Stimulated activated CD4-positive, alpha-beta T cell treated with anti-CD3 and anti-CD28 coated beads, Interleukin-4, amount 100 ng/mL, for 48 hours (primary cell): ENCODE measurements around the gene DCTN3.
"Not testable (repeated sequence)": the region's sequence is repeated elsewhere in the genome, so short reads cannot be mapped to it uniquely, and the experiment has no call there.

Source experiments
- DNase-seq, 2 donors: peaks; one replicate each; pipeline ENCODE4 v3.0.0-alpha.2; 2020; ENCODE audit warnings: low read depth in 2 of 2

Gene DCTN3

DNA sequence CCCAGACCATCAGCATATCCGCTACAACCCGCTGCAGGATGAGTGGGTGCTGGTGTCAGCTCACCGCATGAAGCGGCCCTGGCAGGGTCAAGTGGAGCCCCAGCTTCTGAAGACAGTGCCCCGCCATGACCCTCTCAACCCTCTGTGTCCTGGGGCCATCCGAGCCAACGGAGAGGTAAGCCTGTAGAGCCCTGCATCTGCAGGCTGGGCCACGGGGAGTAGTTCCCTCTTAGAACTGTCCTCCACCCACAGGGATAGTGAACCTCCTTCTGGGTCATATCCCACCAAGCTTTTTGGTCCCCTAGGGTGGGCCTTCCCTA is 26.7 kb upstream of the DCTN3 start:
- DNase-seq: no peak

DNA sequence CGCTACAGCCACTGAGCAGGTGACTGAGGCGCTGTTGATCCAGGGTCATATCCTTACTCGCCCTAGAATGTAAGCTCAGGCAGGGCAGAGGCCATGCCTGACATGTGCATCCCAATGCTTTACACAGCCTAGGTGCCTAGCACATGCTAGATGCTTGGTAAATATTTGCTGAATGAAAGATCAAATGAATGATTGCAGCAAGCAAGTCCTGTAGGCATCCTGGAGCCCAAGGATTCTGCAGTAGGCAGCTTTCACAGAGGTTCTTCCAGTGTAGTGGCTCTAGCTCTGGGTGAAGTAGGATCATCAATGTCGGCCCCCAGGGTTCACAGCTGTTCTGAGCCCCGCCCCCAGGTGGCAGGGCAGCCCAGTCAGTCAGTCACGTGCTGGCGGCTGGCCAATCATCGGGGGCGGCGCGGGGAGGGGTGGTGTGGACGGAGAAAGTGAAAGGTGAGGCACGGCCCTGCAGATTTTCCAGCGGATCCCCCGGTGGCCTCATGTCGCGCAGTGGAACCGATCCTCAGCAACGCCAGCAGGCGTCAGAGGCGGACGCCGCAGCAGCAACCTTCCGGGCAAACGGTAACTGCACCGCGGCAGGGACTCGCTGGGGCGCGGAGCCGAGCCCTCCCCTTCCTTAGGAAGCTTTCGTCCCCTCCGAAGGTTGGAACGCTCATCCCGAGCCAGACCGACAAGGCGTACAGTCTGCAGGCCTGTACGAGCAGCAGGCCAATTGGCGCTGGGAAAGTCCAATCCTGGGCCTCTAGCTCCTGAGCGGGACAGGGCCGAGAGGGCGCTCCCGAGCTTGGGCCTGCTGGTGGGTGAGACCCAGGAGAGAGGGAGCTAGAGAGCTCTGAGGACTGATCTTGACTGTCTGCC is 26.2 kb upstream of the DCTN3 start, which contains the start of gene GALT:
TSS of gene GALT (plus strand) at position 465 of the 873 bp plus-strand sequence. CDS start at position 495, 30 bp downstream.
- peak; percentile 98 to 99 for DNase-seq

DNA sequence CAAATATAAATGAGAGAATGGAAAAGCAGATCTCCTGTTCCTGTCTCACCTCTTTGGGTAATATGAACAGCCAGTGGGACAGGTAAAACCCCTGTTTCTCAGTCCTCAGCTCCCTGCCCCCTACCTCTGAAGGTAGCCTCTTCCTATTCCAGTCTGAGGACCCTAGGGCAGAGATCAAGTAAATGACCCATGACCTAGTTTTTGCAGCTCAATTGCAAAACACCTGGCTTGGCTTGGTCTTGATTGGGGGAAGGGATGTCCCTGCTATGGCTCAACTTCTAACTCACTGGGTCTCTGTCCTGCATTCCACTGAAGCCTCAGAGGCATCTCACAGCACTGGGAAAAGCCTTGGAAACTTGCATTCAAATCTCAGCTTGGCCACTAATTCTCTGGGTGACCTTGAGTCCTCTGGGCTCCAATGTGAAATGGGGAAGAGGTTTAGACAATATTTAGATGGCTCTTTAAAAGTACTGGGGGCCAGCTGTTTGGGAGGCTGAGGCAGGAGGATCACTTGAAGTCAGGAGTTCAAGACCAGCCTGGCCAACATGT is 24.5 kb upstream of the DCTN3 start:
- no peak for DNase-seq

DNA sequence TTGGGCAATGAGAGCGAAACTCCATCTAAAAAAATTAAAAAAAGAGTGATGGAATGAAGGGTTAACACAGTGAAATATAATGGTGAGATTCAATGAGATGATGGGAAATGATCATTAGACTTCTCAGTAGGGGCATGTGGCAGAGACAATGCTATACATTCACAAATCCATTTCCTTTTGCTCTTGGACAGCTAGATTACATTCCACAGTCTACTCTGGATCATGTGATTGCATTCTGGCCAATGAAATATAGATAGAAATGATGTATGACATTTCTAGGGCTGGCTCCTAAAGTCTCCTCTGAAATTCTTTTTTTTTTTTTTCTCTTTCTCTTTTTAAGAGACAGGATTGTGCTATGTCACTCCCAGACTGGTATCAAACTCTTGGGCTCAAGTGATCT is 22.4 kb upstream of the DCTN3 start:
- no peak for DNase-seq

DNA sequence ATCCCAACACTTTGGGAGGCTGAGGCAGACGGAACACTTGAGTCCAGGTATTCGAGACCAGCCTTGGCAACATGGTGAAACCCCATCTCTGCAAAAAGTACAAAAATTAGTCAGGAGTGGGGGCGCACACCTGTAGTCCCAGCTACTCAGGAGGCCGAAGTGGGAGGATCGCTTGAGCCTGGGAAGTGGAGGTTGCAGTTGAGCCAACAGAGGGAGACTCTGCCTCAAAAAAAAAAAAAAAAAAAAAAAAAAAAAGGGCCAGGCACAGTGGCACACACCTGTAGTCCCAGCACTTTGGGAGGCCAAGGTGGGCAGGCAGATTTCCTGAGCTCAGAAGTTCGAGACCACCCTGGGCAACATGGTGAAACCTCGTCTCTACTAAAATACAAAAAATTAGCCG is 19.0 kb upstream of the DCTN3 start:
- DNase-seq: not testable (repeated sequence)

DNA sequence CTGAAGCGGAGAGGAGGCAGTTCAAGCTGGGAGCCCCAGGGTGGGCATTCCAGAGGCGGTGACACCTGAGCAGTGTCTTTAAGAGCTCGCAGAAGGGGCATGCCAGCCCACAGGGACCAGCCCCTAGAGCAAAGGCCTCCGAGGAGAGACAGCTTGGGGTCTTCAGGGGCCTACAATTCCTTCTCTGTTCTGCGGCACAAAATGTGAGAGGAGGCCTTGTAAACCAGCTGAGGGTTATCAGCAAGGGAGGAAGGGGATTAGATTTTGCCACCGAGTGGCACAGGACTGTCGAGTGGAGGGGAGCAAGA is 17.8 kb upstream of the DCTN3 start:
- no peak for DNase-seq

DNA sequence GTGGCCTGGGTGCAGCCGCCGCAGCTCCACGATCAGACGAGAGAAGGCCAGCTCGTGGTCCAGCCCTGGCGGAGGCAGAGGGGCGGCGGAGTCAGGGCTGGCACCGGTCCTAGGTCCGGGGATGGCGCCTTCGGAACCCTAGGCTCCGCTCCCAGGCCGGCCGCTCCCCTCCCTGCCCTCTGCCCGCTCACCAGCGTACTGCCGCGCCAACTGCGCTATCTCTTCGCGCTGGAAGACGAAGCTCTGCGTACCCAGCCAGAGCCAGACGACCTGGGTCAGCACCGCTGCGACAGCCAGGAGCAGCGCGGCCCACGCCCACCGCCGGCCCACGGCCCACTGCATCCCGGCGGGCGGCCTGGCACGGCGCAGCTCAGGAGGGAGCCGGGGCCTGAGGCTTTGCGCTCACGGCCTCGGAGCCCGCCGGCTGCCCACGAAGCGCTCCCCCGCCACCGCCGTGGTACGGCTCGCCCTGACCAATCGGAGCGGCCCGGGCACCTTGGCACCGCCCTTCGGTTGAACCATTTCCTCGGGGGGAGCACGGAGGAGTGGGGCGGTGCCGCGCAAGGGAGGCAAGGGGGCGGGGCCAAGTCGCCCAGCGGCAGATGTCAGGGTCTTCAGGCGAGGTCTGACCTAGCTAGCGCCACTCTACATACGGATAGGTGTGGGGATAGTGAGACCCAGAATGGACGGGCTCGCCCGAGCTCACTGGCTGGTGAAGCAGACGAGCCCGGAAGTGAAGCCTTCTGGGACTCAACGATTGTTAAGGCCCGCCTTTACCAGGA is 17.3 kb upstream of the DCTN3 start, which contains the start of gene SIGMAR1:
TSS of gene SIGMAR1 (minus strand) at position 432 of the 782 bp plus-strand sequence. CDS start at position 342, 90 bp downstream.
- DNase-seq: peak; percentile 90 to 91

DNA sequence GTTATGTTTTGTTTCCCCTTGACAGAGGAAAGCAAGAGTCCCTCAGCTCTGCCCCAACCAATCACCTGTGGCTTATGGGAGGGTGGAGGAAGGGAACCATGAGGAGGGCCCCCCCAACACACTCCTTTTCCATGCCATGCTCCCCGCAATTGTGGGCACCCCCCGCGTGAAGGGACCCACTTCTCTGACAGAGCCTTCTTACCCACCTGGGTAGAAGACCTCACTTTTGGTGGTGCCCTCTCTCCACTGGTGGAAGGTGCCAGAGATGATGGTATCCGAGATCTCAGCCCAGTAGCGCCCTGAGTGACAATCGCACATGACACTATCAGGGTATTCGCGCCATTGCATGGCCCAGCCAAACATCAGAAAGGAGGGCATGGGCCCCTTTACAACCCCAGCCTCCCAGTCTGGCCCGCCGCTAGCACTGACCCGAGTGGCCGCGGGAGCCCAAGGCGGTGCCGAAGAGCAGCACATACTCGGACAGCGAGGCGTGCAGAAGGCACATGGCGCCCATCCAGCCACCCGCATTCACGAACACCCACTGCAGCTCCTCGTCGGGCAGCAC is 16.6 kb upstream of the DCTN3 start:
- DNase-seq: no peak

DNA sequence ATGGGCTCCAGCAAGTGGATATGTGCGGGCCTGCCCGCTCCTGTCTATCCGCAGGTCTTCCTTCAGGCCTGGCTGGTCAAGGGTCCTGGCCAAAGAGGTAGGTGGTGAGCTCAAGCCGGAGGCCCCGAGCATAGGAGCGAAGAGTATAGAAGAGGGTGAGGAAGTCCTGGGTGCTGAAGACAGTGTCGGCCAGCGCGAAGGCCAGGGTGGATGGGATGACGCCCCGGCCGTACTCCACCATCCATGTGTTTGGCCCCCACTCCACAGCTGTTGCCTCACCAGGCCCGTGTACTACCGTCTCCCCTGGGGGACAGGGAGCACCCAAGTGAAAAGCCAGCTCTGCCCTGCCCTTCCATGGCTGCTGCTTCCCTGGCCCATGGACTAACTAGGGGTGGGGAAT is 15.3 kb upstream of the DCTN3 start:
- no peak for DNase-seq

DNA sequence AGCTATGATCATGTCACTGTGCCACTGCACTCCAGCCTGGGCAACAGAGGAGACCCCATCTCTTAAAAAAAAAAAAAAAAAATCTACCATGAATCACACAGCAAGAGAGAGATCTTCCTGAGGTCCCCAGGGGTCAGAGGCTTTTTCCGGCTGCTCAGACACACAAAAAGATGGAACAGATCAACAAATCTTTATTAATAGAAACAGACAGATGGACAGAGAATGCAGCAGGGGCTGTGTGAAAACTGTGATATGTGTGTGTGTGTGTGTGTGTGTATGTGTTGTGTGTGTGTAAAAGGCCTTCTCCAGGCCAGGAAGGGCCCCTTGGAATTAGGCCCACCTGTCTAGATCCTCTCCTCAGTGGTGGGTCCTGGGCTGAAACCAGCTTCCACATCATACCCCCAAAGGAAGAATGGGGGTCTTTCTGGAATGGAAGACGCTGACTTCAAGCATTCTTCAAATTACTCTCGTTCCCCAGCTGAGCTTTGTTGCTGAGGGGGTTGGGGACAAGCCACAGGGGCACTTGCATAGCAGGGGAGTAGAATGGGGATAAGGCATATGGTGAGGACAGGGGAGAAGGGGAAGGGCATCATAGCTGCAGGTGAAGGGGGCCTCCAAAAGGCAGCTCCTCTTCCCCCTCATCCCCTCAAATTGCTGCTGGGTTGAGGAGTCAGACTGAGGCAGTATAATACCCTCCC is 14.4 kb upstream of the DCTN3 start:
- no peak for DNase-seq

DNA sequence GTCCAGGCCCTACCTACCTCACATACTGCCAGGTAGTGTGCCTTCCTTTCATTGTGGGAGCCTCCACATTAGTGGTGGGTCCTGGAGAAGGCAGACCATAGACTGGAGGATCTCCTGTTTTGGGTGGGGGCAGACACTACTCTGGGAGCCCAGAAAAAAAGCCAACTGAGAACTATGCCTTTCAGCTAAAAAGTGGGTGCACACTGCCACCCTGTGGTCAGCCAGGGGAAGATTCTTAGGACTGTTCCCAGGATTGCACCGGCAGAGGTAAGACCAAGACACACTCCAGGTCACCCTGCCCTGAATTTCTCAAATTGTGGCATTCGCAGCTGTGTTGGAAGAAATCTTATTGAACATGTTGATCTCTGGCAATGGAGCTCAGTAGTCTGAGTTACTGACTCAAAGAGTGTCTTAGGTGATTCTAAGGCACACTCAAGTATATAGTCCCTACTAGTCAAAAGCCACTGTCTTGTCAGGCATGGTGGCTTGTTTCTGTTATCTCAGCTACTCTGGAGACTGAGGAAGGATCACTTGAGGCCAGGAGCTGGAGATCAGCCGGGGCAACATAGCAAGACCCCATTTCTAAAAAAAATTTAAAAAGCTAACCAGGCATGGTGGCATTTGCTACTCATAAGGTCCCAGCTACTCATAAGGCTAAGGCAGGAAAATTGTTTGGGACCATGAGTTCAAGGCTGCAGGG is 13.7 kb upstream of the DCTN3 start:
- DNase-seq: peak; percentile 57 to 61

DNA sequence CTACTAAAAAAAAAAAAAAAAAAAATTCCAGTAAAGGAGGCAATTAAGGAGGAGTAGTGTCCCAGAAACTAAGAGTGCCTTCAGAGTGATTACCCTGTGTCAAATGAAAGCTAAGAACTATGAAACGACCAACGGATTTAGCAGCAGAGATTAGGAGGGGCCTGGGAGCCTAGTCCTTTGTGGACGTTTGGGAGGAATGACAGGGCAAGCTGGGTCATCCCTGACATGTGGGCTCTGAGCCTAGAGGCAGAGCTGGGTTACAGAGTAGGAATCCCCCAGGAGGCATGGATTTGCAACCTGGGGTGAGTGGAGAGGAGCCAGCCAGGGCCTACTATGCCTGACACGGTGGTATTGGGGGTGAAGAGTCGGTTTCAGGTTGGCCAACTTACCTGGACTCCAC is 12.9 kb upstream of the DCTN3 start:
- DNase-seq: no peak

DNA sequence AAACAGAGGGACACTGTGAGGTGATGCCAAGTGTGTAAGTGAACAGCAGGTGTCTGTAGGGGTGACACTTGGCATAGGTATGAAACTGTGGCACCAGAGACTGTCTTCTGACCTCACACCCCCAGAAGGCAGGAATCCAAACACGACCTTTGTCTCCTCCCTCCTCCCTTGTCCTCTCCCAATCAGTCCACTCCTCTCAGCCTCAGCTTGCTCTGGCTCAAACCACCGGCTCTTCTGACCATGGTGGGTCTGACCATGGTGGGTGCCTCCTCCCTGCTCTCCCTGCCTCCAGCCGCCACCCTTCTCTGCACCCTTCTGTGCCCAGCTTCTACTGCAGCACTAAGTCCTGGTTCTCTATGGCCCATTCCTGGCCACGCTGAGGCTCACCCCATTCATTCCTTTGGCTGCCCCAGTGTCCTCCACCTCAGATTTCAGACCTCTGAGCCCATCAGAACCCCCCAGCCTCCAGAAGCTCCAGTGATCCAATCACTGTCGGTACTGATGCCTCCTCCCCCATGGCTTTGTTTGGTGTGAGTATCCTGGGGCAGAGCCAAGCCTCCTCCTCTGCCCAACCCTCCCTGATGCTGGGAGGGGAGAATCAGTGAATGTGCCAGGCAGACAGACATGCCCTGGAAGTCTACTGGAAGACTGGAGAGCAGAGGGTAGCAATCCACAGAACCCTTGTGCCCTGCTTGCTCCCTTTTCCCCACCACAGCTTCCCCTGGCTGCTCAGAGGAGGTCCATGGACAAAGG is 10.3 kb upstream of the DCTN3 start:
- DNase-seq: no peak

DNA sequence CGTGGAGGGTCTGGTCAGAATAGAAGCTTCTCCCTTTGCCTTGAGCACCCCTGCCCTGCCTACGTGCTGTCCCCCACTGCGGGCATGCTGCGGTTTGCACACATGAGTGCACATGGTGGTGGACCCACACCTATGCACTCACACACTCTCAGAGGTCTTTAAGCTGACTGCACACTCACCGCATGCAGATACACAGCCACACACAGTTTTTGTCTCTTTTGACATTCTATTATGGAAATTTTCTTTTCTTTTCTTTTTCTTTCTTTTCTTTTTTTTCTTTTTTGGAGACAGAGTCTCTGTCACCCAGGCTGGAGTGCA is 9.2 kb upstream of the DCTN3 start:
- no peak for DNase-seq

DNA sequence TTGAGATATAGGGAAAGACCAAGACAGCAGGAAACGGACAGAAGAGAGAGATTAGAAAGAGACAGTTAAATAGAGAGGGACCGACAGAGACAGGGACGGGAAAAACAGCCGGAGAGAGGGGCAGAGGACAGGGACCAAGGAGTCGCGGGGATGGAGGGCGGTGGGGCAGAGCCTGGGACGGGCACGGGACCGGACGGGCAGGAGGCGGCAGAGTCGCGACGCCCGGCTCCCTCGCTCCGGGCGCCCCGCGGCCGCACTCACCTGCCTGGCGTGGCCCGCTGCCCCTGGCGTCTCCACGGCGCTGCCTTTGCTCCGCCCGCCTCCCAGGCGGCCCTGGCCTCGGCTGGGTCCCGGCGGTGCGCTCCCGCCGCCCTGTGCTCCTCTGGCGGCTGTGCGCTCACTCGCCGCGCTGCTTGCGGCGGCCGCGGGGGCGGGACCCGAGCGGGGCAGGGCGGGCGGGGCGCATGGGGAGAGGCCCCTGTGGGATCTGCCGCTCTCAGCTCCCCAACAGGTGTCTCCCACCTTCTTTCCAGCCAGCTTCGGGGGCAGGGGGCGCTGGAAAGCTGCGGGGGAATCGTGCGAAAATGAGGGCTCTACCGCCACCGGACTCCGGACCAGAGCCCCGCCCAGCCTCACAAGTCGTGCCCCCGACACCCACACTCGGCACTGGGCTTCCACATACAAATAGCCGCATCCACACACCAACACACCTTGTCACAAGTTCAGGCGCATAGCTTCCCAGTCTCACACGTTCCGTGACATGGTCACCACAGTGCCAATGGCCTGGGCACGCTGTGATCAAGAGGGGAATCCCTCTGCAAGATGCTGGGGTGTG is 8.6 kb upstream of the DCTN3 start, which contains the start of gene ARID3C:
TSS of gene ARID3C (minus strand) at position 411 of the 835 bp plus-strand sequence. CDS start 1,052 bp downstream, outside the sequence.
- DNase-seq: no peak

DNA sequence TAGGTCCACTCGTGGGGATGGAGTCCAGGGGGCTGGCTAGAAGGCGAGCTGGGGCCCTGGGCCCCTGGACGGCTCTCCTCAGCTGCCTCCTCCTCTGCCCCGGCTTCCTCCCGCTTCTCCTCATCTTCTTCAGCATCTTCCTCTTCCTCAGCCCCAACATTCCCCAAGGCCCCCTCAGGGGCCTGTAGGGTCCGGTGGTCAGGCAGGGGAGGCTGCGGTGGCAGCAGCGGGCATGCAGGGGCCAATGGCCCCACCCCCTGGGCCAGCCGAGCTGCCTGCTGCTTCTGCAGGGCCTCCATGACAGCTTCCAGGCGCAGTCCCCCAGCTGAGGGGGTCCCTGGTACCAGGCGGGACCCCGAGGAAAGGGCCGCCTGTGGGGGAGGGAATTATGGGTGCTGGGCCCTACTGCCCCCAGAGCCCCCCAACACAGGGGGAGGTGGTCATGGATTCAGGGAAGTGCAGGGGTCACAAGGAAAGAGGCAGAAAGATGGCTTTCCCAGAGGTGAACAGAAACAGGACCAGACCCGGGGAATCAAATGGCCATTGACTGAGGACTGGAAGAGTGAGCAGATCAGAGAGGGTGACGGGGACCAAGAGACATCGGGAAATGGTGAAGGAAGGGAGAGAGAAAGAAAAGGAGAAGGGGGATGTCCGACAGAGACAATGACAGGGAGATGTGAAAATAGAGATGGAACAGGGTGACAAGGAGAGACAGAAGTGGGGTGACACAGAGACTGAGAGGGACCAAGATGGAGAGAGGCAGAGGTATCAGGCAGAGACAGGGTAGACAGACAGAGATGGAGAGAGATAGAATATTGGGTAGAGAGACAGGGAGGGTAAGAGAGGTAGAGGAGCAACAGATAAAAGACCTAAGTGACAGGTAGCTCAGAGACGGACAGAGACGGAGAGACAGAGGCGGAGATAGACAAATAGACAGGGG is 7.7 kb upstream of the DCTN3 start:
- no peak for DNase-seq

DNA sequence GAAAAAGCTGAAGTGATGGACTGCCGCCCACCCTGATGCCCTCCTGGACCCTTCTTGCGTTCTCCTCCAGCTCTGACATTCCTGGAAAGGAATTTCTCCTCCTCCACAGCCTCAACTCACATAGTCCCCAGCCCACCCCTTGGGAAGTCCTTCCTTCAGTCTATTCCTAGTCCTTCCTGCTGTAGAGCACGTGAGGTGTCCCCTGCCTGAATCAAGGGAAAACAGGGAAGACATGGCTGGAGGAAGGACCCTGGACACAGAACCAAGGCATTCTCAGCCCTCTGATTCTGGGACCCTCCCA is 4.8 kb upstream of the DCTN3 start:
- DNase-seq: no peak

DNA sequence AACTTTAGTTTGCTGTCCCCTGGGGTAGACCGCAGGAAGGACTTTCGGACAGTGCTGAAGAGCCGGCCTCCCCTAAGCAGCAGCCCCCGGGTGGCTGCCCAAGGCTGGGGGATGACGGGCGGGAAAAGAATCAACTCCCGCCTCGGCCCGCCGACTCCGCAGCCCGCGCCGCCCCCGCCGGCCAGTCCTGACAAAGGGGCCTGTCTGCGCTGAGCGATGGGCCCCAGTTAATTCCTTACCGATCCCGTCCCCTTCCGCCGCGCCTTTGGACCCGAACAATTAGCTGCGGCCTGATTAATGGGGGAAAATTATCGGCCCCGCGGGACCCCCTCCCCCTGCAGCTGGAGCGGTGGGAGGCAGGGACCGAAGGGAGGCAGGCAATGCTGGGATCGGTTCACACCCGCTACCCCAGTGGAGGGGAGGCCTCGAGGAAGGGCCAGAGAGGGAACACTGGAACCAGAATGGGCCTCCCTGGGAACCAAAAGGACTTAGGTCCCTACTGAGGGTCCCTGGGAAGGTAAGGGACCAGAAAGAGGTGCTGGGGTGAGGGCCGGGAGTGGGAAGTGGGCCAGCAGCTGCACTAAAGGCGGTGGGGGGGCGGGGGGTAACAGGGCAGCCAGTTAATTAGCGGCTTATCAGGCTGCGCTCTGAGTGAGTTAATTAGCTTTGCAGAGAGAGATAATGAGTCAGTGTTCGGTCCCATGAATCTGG is 4.3 kb upstream of the DCTN3 start:
- no peak for DNase-seq
